HEK293 (cell line): Measurements from ENCODE around the gene PAX7.

Source experiments
- CTCF ChIA-PET: fragments of 350-600 bp; formaldehyde crosslinking; extraction: SDS; loops from one replicate; lab custom pipeline; 2021; ENCODE audit warnings: antibody characterized with exemption; lab: Yijun Ruan, JAX
- POLR2A ChIA-PET: fragments of 300-600 bp; formaldehyde crosslinking; extraction: SDS; loops from one replicate; lab custom pipeline; 2020; ENCODE audit warnings: antibody characterized with exemption, inconsistent platforms; lab: Yijun Ruan, JAX
- H3K27ac ChIP-seq: fragments of 200-500 bp; sonication (Bioruptor generic); 2 replicates; pipeline ENCODE4 v1.5.1; 2014; ENCODE audit warnings: low read depth, low read length, control low read depth, inconsistent platforms; ENCODE audit errors: extremely low read depth
- H3K36me3 ChIP-seq, 2 experiments: fragments of 200-500 bp in 1 of 2; sonication (Bioruptor generic) in 1 of 2; 1 replicate in 1 of 2; 2 replicates in 1 of 2; pipeline ENCODE4 v1.5.1; 2014 to 2017; ENCODE audit warnings: inconsistent platforms in 2 of 2, low read length in 2 of 2; ENCODE audit not compliant: control insufficient read depth in 2 of 2, insufficient read depth in 1 of 2
- H3K4me1 ChIP-seq: fragments of 200-500 bp; sonication (Bioruptor generic); 2 replicates; pipeline ENCODE4 v1.5.1; 2014; ENCODE audit warnings: mild to moderate bottlenecking, low read length, inconsistent platforms; ENCODE audit not compliant: control insufficient read depth, insufficient read depth
- H3K4me3 ChIP-seq: 2 replicates; pipeline ENCODE4 v1.5.1; 2011; ENCODE audit warnings: low read depth, mild to moderate bottlenecking, control low read depth, low read length, moderate library complexity
- H3K9me3 ChIP-seq: fragments of 200-500 bp; sonication (Bioruptor generic); 2 replicates; pipeline ENCODE4 v1.5.1; 2014; ENCODE audit warnings: low read depth, low read length, inconsistent platforms; ENCODE audit not compliant: control insufficient read depth, insufficient read depth
- GLIS2 ChIP-seq: fragments of 450-650 bp; formaldehyde crosslinking; IDR thresholded peaks from 2 replicates; pipeline ENCODE4 v1.5.1; 2016; ENCODE audit warnings: missing biosample characterization, missing genetic modification characterization
- HOXC10 ChIP-seq: sonication (generic); formaldehyde crosslinking; IDR thresholded peaks from 2 replicates; pipeline ENCODE4 v1.8.1; 2023; ENCODE audit warnings: mild to moderate bottlenecking, missing genetic modification reagents
- PRDM10 ChIP-seq: fragments of 450-650 bp; formaldehyde crosslinking; IDR thresholded peaks from 2 replicates; pipeline ENCODE4 v1.5.1; 2016; ENCODE audit warnings: missing biosample characterization, missing genetic modification characterization
- TCF7L2 ChIP-seq: IDR thresholded peaks from 2 replicates; pipeline ENCODE4 v1.6.1; 2011; ENCODE audit warnings: low read depth, mild to moderate bottlenecking, inconsistent platforms, low read length, moderate library complexity, borderline replicate concordance
- ZNF140 ChIP-seq: fragments of 450-650 bp; formaldehyde crosslinking; IDR thresholded peaks from 2 replicates; pipeline ENCODE4 v1.5.1; 2016; ENCODE audit warnings: missing biosample characterization, missing genetic modification characterization
- ZNF146 ChIP-seq: fragments of 450-650 bp; formaldehyde crosslinking; IDR thresholded peaks from 2 replicates; pipeline ENCODE4 v1.5.1; 2016; ENCODE audit warnings: missing biosample characterization, missing genetic modification characterization
- ZNF184 ChIP-seq: fragments of 450-650 bp; IDR thresholded peaks from 2 replicates; pipeline ENCODE4 v1.5.1; 2018; ENCODE audit warnings: missing biosample characterization, mild to moderate bottlenecking, missing genetic modification characterization
- ZNF211 ChIP-seq: fragments of 450-650 bp; formaldehyde crosslinking; IDR thresholded peaks from 2 replicates; pipeline ENCODE4 v1.5.1; 2016; ENCODE audit warnings: low read depth, missing biosample characterization, missing genetic modification characterization
- ZNF24 ChIP-seq: fragments of 450-650 bp; formaldehyde crosslinking; IDR thresholded peaks from 2 replicates; pipeline ENCODE4 v1.5.1; 2016; ENCODE audit warnings: missing biosample characterization, missing genetic modification characterization
- ZNF266 ChIP-seq: fragments of 450-650 bp; formaldehyde crosslinking; IDR thresholded peaks from 2 replicates; pipeline ENCODE4 v1.5.1; 2016; ENCODE audit warnings: missing biosample characterization, missing genetic modification characterization, low read depth
- ZNF354C ChIP-seq: fragments of 450-650 bp; formaldehyde crosslinking; IDR thresholded peaks from 2 replicates; pipeline ENCODE4 v1.5.1; 2016; ENCODE audit warnings: missing biosample characterization, missing genetic modification characterization, low read depth, borderline replicate concordance
- ZNF366 ChIP-seq: fragments of 450-650 bp; formaldehyde crosslinking; conservative IDR thresholded peaks from 2 replicates; pipeline ENCODE4 v1.5.1; 2016; ENCODE audit warnings: missing biosample characterization, missing genetic modification characterization
- ZNF37A ChIP-seq: fragments of 450-650 bp; IDR thresholded peaks from 2 replicates; pipeline ENCODE4 v1.5.1; 2018; ENCODE audit warnings: missing biosample characterization, missing genetic modification characterization
- ZNF544 ChIP-seq: fragments of 450-650 bp; formaldehyde crosslinking; IDR thresholded peaks from 2 replicates; pipeline ENCODE4 v1.5.0; 2017; ENCODE audit warnings: missing biosample characterization, missing genetic modification characterization
- ZNF561 ChIP-seq: fragments of 450-650 bp; IDR thresholded peaks from 2 replicates; pipeline ENCODE4 v1.5.1; 2018; ENCODE audit warnings: missing biosample characterization, missing genetic modification characterization, borderline replicate concordance
- ZNF624 ChIP-seq: fragments of 450-650 bp; formaldehyde crosslinking; IDR thresholded peaks from 2 replicates; pipeline ENCODE4 v1.5.1; 2017; ENCODE audit warnings: missing biosample characterization, missing genetic modification characterization
- ZNF626 ChIP-seq: fragments of 450-650 bp; sonication (Bioruptor Pico); formaldehyde crosslinking; IDR thresholded peaks from 2 replicates; pipeline ENCODE4 v1.5.1; 2018; ENCODE audit warnings: missing biosample characterization, missing genetic modification characterization, inconsistent platforms
- ZNF639 ChIP-seq: fragments of 450-650 bp; formaldehyde crosslinking; IDR thresholded peaks from 2 replicates; pipeline ENCODE4 v1.5.1; 2016; ENCODE audit warnings: missing biosample characterization, missing genetic modification characterization
- ZNF677 ChIP-seq: fragments of 450-650 bp; IDR thresholded peaks from 2 replicates; pipeline ENCODE4 v1.5.0; 2018; ENCODE audit warnings: missing biosample characterization, mild to moderate bottlenecking, missing genetic modification characterization, moderate library complexity
- ZNF707 ChIP-seq: fragments of 450-650 bp; formaldehyde crosslinking; IDR thresholded peaks from 2 replicates; pipeline ENCODE4 v1.5.1; 2016; ENCODE audit warnings: missing biosample characterization, missing genetic modification characterization
- ZSCAN30 ChIP-seq: fragments of 450-650 bp; IDR thresholded peaks from 2 replicates; pipeline ENCODE4 v1.5.1; 2018; ENCODE audit warnings: missing biosample characterization, mild to moderate bottlenecking, missing genetic modification characterization, moderate library complexity

Gene PAX7

GRCh38 chr1:18662286-18662639 is 31.6 kb downstream of the PAX7 start:
- peak; percentile 85 for TF ChIP-seq ZNF24 (tag by site-specific recombination)
- no peak for TF ChIP-seq ZNF354C (tag by site-specific recombination)
- TF ChIP-seq, all 188 proteins: peak for 1
- H3K9me3 ChIP-seq, result no peaks in the 10 kb centered on the region
- no peaks in the 10 kb centered on the region for H3K36me3 ChIP-seq
- no peak overlapping the region for H3K27ac ChIP-seq
- no peak overlapping the region for H3K4me3 ChIP-seq
- POLR2A ChIA-PET, result no interaction called here
- CTCF ChIA-PET, result interaction anchor here (1.4 kb wide), 1 partner anchor 65 kb away, joined by 4 read pairs; no protein-coding TSS in a partner anchor
- no peaks in the 10 kb centered on the region for H3K4me1 ChIP-seq

- ChIA-PET POLR2A (no interaction called here), CTCF (interaction anchor here (0.7 to 3.5 kb wide), 2 partner anchors 15 to 33 kb away, joined by 3 to 11 read pairs; no protein-coding TSS in a partner anchor)
- Histone ChIP-seq H3K4me1 (no peaks in the 10 kb centered on the region), H3K36me3 (no peaks in the 10 kb centered on the region), H3K9me3 (no peaks in the 10 kb centered on the region), H3K27ac (no peak overlapping the region), H3K4me3 (no peak overlapping the region)
- TF ChIP-seq HOXC10 (CRISPR knock-in tag), result no peak
- no peak for TF ChIP-seq ZNF544
- no peak for TF ChIP-seq ZSCAN30 (tag by site-specific recombination)
- TF ChIP-seq ZNF140, result no peak
- no peak for TF ChIP-seq ZNF211
- no peak for TF ChIP-seq ZNF266 (tag by site-specific recombination)
- no peak for TF ChIP-seq ZNF146
- TF ChIP-seq ZNF677 (tag by site-specific recombination), result no peak
- no peak for TF ChIP-seq ZNF707
- TF ChIP-seq TCF7L2, result no peak
- TF ChIP-seq ZNF184 (tag by site-specific recombination), result no peak
- no peak for TF ChIP-seq ZNF561
- TF ChIP-seq ZNF37A (tag by site-specific recombination), result no peak
Measured at GRCh38 chr1:18666317-18666920, 35.8 kb downstream of the PAX7 start.

GRCh38 chr1:18667333-18667732 is 36.7 kb downstream of the PAX7 start:
- Histone ChIP-seq H3K36me3 (no peaks in the 10 kb centered on the region), H3K4me1 (no peaks in the 10 kb centered on the region), H3K27ac (no peak overlapping the region), H3K4me3 (no peak overlapping the region), H3K9me3 (no peaks in the 10 kb centered on the region)
- ChIA-PET CTCF (interaction anchor here (1.4 to 1.6 kb wide), 2 partner anchors 14 to 70 kb away, joined by 6 to 7 read pairs; no protein-coding TSS in a partner anchor), POLR2A (no interaction called here)
- no peak for TF ChIP-seq ZNF626
- TF ChIP-seq ZNF639, result no peak
- TF ChIP-seq ZNF624, result no peak
- peak; percentile 88 for TF ChIP-seq ZNF366 (tag by site-specific recombination)
- no peak for TF ChIP-seq GLIS2 (tag by site-specific recombination)
- no peak for TF ChIP-seq PRDM10 (tag by site-specific recombination)
